ENCODE measurements around the gene ASAP2.

ASAP2 gene

GRCh38 chr2:9403924-9404323 is 197.3 kb downstream of the ASAP2 start:
- DNase-seq (ENCODE audit: low spot score), result no peak

- no peak for DNase-seq (ENCODE audit: low spot score)
Observed at GRCh38 chr2:9404451-9404850, 197.8 kb downstream of the ASAP2 start.

GRCh38 chr2:9405636-9406035 is 199.0 kb downstream of the ASAP2 start:
- no peak for DNase-seq (ENCODE audit: low spot score)

GRCh38 chr2:9406529-9407362 is 200.1 kb downstream of the ASAP2 start:
- no peak for DNase-seq (ENCODE audit: low spot score)

GRCh38 chr2:9407363-9407811 is 200.8 kb downstream of the ASAP2 start:
- no peak for DNase-seq (ENCODE audit: low spot score)

- DNase-seq (ENCODE audit: low spot score), result peak; percentile 44
Observed at GRCh38 chr2:9408641-9409151, 202.1 kb downstream of the ASAP2 start.

- no peak for DNase-seq (ENCODE audit: low spot score)
Observed at GRCh38 chr2:9410108-9410507, 203.5 kb downstream of the ASAP2 start.

GRCh38 chr2:9412781-9413180 is 206.2 kb downstream of the ASAP2 start:
- DNase-seq (ENCODE audit: low spot score), result no peak

GRCh38 chr2:9415516-9416169 is 209.0 kb downstream of the ASAP2 start:
- no peak for DNase-seq (ENCODE audit: low spot score)

GRCh38 chr2:9416267-9416961 is 209.8 kb downstream of the ASAP2 start:
- DNase-seq (ENCODE audit: low spot score), result no peak

- no peak for DNase-seq (ENCODE audit: low spot score)
Observed at GRCh38 chr2:9416962-9417316, 210.3 kb downstream of the ASAP2 start.

GRCh38 chr2:9417725-9418124 is 211.1 kb downstream of the ASAP2 start:
- DNase-seq (ENCODE audit: low spot score), result no peak

GRCh38 chr2:9418746-9419145 is 212.1 kb downstream of the ASAP2 start:
- no peak for DNase-seq (ENCODE audit: low spot score)

- DNase-seq (ENCODE audit: low spot score), result no peak
Observed at GRCh38 chr2:9419541-9419940, 212.9 kb downstream of the ASAP2 start.

- no peak for DNase-seq (ENCODE audit: low spot score)
Observed at GRCh38 chr2:9420495-9420894, 213.9 kb downstream of the ASAP2 start.

GRCh38 chr2:9422321-9423099 is 215.9 kb downstream of the ASAP2 start:
- DNase-seq (ENCODE audit: low spot score), result peak; percentile 68

GRCh38 chr2:9423100-9423921 is 216.7 kb downstream of the ASAP2 start, which contains the start of the genes CPSF3 and ITGB1BP1:
Gene CPSF3, plus strand, starts transcription at chr2:9423654. Its CDS starts 120 bp downstream, at chr2:9423774.
Gene ITGB1BP1, minus strand, starts transcription at chr2:9423528. Its CDS starts 4,831 bp downstream, at chr2:9418697.
- DNase-seq (ENCODE audit: low spot score), result peak; percentile 97

GRCh38 chr2:9423922-9424272 is 217.3 kb downstream of the ASAP2 start:
- DNase-seq (ENCODE audit: low spot score), result peak; percentile 18

GRCh38 chr2:9424447-9425164 is 218.0 kb downstream of the ASAP2 start:
- DNase-seq (ENCODE audit: low spot score), result no peak

GRCh38 chr2:9428965-9429577 is 222.5 kb downstream of the ASAP2 start:
- no peak for DNase-seq (ENCODE audit: low spot score)

All from SW480 (cell line).